ENCODE data around the gene WWOX. TPM values are rescaled to one million over a fixed set of nuclear protein-coding genes. Genes with fewer than 3 reads are reported as not detected.

The WWOX gene
- total and polyA plus RNA-seq, 2 of the 8 experiments (the other 6 are each of a cell fraction or from before 2014, with no cell fraction given), result 5.4 to 16.7 TPM

DNA sequence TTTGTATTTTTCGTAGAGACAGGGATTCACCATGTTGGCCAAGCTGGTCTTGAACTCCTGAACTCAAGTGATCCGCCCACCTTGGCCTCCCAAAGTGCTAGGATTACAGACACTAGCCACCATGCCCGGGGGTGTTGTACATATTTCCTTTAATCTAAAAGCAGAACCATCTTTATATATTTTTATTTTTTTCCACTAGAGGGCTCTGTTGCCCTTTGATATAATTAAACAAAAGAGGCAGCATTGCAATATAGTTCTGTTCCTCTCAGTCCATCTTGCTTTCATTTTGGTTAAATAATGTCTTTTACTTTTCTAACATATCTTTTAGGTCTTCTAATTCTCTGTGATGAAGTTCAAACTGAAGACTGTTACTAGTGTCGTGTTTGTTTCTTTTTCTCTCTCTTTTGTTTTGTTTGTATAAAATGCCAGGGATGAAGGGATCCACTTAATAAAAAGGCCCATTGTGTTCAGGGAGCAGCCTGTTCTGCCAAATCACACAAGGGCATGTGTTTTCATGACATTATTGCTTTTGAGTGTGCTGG is 23.4 kb downstream of the WWOX start:
- Histone ChIP-seq H4K8ac (ENCODE audit: extremely low read depth, insufficient read depth, low read length) (no peak overlapping the region), H2BK5ac (ENCODE audit: low read depth, low read length) (no peak overlapping the region), H2AK5ac (ENCODE audit: low read depth, low read length) (no peak overlapping the region), H2BK12ac (ENCODE audit: low read depth, low read length) (no peak overlapping the region), H3K18ac (ENCODE audit: extremely low read depth, low read length) (no peak overlapping the region), H3K56ac (replicated peaks; ENCODE audit: insufficient read length, low read depth, low read length) (no peak overlapping the region), H3K9me3 (ENCODE audit: insufficient read depth in 2 of 2, low read depth in 1 of 2, low read length in 1 of 2) (no peaks in the 10 kb centered on the region), H4K20me1 (replicated peaks in 1 of 2; ENCODE audit: control insufficient read depth in 1 of 2, insufficient read depth in 2 of 2, low read length in 2 of 2) (no peaks in the 10 kb centered on the region), H3K23ac (ENCODE audit: insufficient read length) (no peak overlapping the region), H3K4me3 (ENCODE audit: extremely low read depth in 1 of 4, insufficient read depth in 2 of 4, low read depth in 3 of 4, low read length in 4 of 4) (no peak overlapping the region), H2AFZ (ENCODE audit: low read length) (no peak overlapping the region), H3K4ac (replicated peaks; ENCODE audit: insufficient read length, low read depth, low read length) (no peak overlapping the region), H3K27ac (ENCODE audit: low read depth, low read length) (no peak overlapping the region), H3K23me2 (ENCODE audit: low read depth, low read length) (no peaks in the 10 kb centered on the region), H2BK120ac (replicated peaks; ENCODE audit: low read depth, low read length) (no peak overlapping the region), H2BK15ac (ENCODE audit: low read length) (no peak overlapping the region), H2BK20ac (ENCODE audit: low read length) (no peak overlapping the region), H4K91ac (replicated peaks; ENCODE audit: insufficient read length, low read length) (no peak overlapping the region), H3K14ac (ENCODE audit: insufficient read length) (no peak overlapping the region), H4K5ac (ENCODE audit: insufficient read length, low read depth, low read length) (no peak overlapping the region), H3K79me1 (ENCODE audit: low read depth, low read length) (no peaks in the 10 kb centered on the region), H3K9ac (replicated peaks in 1 of 4; ENCODE audit: extremely low read depth in 1 of 4, low read depth in 3 of 4, low read length in 3 of 4) (no peak overlapping the region), H3K79me2 (ENCODE audit: control insufficient read depth in 1 of 2, insufficient read depth in 2 of 2, low read length in 2 of 2) (no peaks in the 10 kb centered on the region), H3K4me1 (replicated peaks in 1 of 4; ENCODE audit: control insufficient read depth in 3 of 4, insufficient read depth in 4 of 4, low read length in 3 of 4) (peaks cover 0 to 3% (median 0%) of the 10 kb centered on the region in 4 experiments; a peak in 1 of 7 replicates), H3K4me2 (ENCODE audit: insufficient read depth in 1 of 2, low read depth in 2 of 2, low read length in 2 of 2) (no peak overlapping the region), H3K27me3 (replicated peaks in 1 of 4; ENCODE audit: control insufficient read depth in 3 of 4, extremely low read depth in 1 of 4, insufficient read depth in 3 of 4, low read length in 3 of 4) (no peaks in the 10 kb centered on the region), H3K36me3 (ENCODE audit: control insufficient read depth in 2 of 4, insufficient read depth in 4 of 4, low read length in 3 of 4) (peaks cover 0 to 7% (median 6%) of the 10 kb centered on the region in 4 experiments; a peak in 3 of 8 replicates)
- no peak for FAIRE-seq
- POLR2A ChIA-PET (ENCODE audit: partially characterized antibody), result no interaction called here
- TF ChIP-seq SIN3A (conservative IDR thresholded peaks at IDR 0.05 in 1 of 2, IDR thresholded peaks at IDR 0.05 in 1 of 2; ENCODE audit: low read depth in 1 of 2, low read length in 2 of 2), result no peak
- peak in 1 of 2 experiments; percentile 58 for TF ChIP-seq RAD21 (IDR thresholded peaks at IDR 0.05 in 1 of 2, conservative IDR thresholded peaks at IDR 0.05 in 1 of 2; ENCODE audit: low read depth in 2 of 2, low read length in 2 of 2)
- peak in 1 of 3 experiments; percentile 5; a peak in 1 of 4 replicates for TF ChIP-seq CTCF (IDR thresholded peaks at IDR 0.05; ENCODE audit: control extremely low read depth in 1 of 3, insufficient read depth in 1 of 3, low read depth in 1 of 3, low read length in 3 of 3)
- CTCF ChIA-PET (ENCODE audit: partially characterized antibody), result interaction anchor here (0.8 to 3.0 kb wide), 4 partner anchors 17 to 172 kb away, joined by 3 to 12 read pairs (median 4); partner anchors contain the start of gene WWOX
- 67% methylated on average over 4 of the region's 4 CpGs; no CpG with 5 or more reads in 1 of the 2 experiments for WGBS, 2 experiments (ENCODE audit: extremely low coverage in 1 of 2, insufficient coverage in 1 of 2, insufficient read length in 1 of 2, insufficient replicate concordance in 2 of 2, low coverage in 1 of 2, low lambda C conversion rate in 2 of 2, missing lambda C conversion rate in 1 of 2)
- DNase-seq (ENCODE audit: low read depth in 1 of 2, low spot score in 2 of 2), result no peak

Data from H1 (cell line).